ENCODE measurements around the gene CXCR4.

Gene CXCR4

GRCh38 chr2:136117909-136118818, at the start of gene CXCR4:
TSS of gene CXCR4 (minus strand) at chr2:136118149. CDS start at chr2:136118060, 89 bp downstream.
- DNase-seq (ENCODE audit: low spot score): no peak

GRCh38 chr2:136164280-136164776, 46.4 kb upstream of the CXCR4 start:
- DNase-seq (ENCODE audit: low spot score): no peak

- no peak for DNase-seq (ENCODE audit: low spot score)
Observed at GRCh38 chr2:136162438-136162837, 44.5 kb upstream of the CXCR4 start.

GRCh38 chr2:136156411-136156810, 38.5 kb upstream of the CXCR4 start:
- no peak for DNase-seq (ENCODE audit: low spot score)

GRCh38 chr2:136154384-136154783, 36.4 kb upstream of the CXCR4 start:
- no peak for DNase-seq (ENCODE audit: low spot score)

- DNase-seq (ENCODE audit: low spot score): no peak
Observed at GRCh38 chr2:136151021-136151971, 33.3 kb upstream of the CXCR4 start.

- no peak for DNase-seq (ENCODE audit: low spot score)
Observed at GRCh38 chr2:136149011-136149410, 31.1 kb upstream of the CXCR4 start.

GRCh38 chr2:136146564-136146963, 28.6 kb upstream of the CXCR4 start:
- no peak for DNase-seq (ENCODE audit: low spot score)

GRCh38 chr2:136143603-136144451, 25.9 kb upstream of the CXCR4 start:
- DNase-seq (ENCODE audit: low spot score): no peak

GRCh38 chr2:136141510-136142149, 23.7 kb upstream of the CXCR4 start:
- peak; percentile 64 for DNase-seq (ENCODE audit: low spot score)

- DNase-seq (ENCODE audit: low spot score): no peak
Observed at GRCh38 chr2:136139631-136140030, 21.7 kb upstream of the CXCR4 start.

- DNase-seq (ENCODE audit: low spot score): no peak
Observed at GRCh38 chr2:136137982-136138381, 20.0 kb upstream of the CXCR4 start.

GRCh38 chr2:136136931-136137330, 19.0 kb upstream of the CXCR4 start:
- no peak for DNase-seq (ENCODE audit: low spot score)

- peak; percentile 28 for DNase-seq (ENCODE audit: low spot score)
Observed at GRCh38 chr2:136135921-136136906, 18.3 kb upstream of the CXCR4 start.

GRCh38 chr2:136135462-136135861, 17.5 kb upstream of the CXCR4 start:
- DNase-seq (ENCODE audit: low spot score): no peak

GRCh38 chr2:136134126-136134525, 16.2 kb upstream of the CXCR4 start:
- DNase-seq (ENCODE audit: low spot score): no peak

- no peak for DNase-seq (ENCODE audit: low spot score)
Observed at GRCh38 chr2:136133586-136133985, 15.6 kb upstream of the CXCR4 start.

GRCh38 chr2:136133176-136133575, 15.2 kb upstream of the CXCR4 start:
- DNase-seq (ENCODE audit: low spot score): no peak

- no peak for DNase-seq (ENCODE audit: low spot score)
Observed at GRCh38 chr2:136132825-136133155, 14.8 kb upstream of the CXCR4 start.

All from cerebellar cortex (tissue), 1 donor.